HG03139 (cell line): ENCODE data around the gene CDK5RAP2.

ENCODE experiments used
- ATAC-seq: cut with Tn5 transposase; IDR thresholded peaks from one replicate; pipeline ENCODE4 v1.9.1; 2021; ENCODE audit not compliant: unreplicated experiment

CDK5RAP2 gene

GRCh38 chr9:120388003-120388855, 191.7 kb downstream of the CDK5RAP2 start:
- no peak for ATAC-seq

DNA sequence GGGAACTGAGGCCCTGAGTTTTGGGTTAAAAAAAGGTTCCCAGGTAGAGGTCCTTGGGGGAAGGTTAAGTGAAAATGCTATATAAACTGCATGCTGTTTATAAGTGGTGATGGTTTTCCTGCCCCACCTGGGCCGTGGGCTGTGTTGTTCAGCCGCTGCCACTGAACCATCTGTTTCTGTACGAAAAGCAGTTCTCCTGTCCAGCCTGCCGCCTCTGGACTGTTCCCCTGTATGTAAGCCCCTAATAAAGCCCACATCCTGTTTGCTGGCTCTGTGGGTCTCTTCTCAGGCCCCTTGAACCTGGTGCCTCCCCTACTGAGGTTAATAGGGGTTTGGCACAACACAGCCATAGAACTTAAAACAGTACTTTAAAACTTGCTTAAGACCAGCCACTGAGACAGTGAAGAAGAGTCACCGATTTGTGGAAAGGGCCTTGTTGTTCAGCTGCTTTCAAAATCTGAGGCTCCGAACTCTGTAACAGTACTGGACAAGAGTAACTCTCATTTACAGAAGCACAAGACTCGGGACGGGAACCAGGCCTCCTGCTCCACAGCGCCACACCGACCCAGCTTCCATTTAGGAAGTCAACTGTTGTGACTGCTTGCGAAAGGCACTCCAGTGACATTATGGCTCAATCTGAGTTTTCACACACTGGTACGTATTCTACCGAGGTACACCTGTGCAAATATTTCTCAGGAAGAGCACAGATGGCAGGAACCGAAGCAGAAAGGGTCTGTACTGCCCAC, 192.5 kb downstream of the CDK5RAP2 start:
- no peak for ATAC-seq

DNA sequence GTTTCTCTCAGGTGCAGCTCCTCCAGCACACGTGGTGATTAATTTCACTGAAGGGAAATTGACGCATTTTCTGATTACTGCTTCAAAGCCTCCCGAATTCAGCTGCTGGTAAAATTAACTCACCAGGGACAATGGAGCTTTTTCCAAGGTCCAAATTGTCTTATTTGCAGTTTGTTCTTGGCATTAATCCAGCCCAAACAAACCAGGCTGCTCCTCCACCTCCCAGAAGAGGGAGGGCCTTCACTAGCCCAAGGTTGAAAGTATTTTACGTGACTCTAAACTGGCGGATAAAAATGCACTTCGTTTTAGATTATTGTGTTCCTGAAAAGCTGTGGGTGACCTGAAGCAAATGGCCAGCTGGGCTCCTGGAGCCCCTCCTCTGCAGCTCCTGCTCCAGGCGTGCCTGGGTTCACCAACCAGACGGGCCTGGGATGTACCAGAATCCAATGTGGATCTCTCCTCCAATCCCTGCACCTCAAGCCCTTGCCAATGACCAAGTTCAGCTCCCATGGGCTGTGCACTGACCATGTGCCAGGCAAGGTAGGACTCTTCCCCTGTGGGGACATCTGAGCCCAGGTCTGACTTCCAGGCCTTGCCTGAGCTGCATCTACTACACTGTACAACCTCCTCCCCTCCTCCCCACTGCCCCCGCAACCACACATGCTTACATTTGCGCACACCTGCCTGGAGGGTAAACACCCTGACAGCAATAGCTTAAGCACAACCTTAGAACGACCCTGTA, 193.4 kb downstream of the CDK5RAP2 start:
- ATAC-seq = no peak

DNA sequence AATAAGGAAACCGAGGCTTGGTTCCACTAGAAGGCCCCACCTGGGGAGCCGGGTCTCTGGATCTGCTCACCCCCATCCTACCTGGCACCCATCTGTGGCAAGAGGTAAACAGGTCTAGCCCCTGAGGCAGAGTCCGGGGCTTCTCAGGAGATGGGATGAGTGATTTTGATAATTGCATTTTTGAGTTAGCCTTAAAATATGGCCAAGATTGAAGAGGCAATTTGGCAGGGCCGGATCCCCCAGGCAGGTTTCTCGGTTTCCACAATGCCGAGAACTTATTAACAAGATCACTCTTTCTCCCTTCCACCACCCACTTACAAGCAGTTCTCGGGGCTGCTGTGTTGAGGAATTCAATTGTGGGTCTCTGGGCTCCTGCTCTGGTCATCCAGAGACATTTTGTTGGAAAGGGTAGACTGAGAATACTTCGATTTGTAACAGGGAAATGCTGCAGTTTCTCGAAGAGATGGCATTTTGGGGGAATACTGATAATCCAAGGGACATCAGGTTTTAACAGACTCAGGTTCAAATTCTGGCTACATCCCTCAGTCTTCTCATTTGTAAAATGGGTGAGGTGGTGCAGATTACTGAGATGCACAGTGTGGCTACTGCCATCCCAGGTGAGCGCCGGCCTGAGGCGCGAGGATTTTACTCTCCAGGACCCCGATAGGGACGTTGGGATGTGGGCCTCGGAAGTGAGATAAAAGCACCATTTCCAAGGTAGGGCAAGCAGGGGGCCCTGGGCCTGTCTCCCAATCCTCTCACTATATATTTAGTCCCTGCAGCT, 194.2 kb downstream of the CDK5RAP2 start:
- ATAC-seq = no peak

GRCh38 chr9:120384925-120385272, 195.1 kb downstream of the CDK5RAP2 start:
- ATAC-seq = no peak

DNA sequence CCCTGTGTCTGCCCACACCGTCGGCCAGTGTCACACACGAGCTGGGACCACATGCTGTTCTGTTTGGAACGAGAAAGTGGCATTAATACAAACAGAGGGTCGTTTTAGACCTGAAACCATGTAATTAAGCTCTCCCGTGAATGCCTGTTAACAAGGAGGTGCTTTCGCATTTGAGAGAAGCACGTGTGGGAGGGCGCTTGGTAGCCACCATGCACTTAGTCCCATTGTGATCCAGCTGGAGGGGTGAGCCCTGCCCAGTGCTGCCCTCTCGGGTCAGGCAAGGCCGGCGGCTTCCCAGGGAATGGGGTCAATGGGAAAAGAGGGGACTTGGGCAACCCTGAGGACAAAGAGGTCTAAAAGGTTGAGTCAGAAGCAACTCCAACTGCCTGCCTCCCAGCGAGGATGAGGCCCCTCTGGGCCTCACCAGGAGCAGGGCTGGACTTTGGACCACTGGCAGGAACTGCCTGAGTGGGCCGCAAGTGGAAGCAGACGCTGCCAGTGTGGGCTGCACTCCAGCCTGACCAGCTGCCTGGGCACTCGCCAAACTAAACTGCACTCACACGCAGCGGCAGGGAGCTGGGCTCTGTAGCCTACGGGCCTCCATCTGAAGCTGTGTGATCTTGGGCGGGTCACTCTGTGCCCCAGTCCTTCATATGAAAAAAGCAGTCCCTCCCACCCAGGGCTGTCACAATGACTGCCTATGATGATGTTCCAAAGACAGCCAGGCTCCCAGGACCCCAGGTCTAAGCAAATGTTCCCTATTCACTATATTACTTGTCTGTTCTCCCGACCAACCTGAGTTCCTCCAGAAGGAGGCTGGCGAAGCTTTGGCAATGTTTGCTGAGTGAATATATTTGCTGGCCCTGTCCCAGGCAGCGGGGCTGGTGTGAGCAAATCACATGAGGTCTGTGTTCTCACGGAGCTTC, 195.7 kb downstream of the CDK5RAP2 start:
- ATAC-seq = no peak

DNA sequence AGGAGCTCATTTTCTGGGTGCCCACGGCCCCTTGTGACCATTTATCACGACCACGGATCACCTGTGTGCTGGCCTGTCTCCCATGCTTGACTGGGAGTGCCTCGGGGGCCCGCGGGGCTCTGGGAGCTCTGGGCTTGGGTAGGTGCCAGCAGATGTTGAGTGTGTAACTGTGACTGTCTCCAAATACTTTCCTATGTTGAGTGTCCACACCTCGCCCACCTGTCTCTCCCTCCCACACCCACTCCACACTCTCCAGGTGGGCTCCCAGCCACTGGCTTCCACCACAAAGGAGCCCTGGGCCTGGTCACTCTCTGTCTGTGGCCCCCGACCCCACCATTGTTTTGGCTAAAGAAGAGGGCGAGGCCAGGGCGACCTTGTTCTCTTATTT, 196.4 kb downstream of the CDK5RAP2 start:
- ATAC-seq = no peak

GRCh38 chr9:120382453-120382852, 197.5 kb downstream of the CDK5RAP2 start:
- ATAC-seq = no peak

- ATAC-seq = no peak
These were observed 198.1 kb downstream of the CDK5RAP2 start for GRCh38 chr9:120381839-120382238.

DNA sequence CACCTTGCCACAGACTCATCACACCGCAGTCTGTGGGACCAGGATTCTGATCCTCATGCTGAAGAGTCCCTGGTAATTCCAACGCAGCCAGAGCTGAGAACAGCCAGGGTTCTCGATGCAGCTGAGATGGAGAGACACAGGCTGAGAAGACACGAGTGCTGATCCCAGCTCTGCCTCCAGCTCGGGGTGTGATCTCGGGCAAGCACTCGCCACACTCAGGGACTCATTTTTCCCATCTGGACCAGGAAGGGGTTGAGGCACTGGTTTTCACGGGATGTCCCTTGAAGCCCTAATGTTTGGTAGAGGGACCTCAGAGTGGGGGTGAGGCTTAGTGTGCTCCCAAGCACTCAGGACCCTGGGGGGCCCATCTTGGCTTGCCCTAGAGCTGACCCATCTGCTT, 200.4 kb downstream of the CDK5RAP2 start:
- ATAC-seq = no peak

DNA sequence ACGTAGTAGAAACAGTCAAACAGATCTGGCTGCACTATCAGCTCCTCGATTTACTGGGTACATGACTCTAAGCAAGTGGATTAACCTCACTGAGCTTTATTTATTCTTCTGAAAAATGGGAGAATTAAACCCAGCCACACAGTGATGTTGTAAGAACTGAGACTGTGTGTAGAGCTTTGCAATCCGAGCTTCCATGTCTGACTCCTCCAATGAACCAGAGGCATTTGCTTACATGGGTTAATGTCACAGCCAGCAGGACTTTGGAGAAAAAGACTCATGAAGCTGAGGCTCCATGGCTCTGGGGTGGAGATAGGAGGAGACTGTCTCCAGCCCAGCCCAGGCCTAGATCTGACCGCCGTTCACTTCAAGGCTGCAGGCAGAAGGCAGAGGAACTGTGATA, 201.3 kb downstream of the CDK5RAP2 start:
- no peak for ATAC-seq

DNA sequence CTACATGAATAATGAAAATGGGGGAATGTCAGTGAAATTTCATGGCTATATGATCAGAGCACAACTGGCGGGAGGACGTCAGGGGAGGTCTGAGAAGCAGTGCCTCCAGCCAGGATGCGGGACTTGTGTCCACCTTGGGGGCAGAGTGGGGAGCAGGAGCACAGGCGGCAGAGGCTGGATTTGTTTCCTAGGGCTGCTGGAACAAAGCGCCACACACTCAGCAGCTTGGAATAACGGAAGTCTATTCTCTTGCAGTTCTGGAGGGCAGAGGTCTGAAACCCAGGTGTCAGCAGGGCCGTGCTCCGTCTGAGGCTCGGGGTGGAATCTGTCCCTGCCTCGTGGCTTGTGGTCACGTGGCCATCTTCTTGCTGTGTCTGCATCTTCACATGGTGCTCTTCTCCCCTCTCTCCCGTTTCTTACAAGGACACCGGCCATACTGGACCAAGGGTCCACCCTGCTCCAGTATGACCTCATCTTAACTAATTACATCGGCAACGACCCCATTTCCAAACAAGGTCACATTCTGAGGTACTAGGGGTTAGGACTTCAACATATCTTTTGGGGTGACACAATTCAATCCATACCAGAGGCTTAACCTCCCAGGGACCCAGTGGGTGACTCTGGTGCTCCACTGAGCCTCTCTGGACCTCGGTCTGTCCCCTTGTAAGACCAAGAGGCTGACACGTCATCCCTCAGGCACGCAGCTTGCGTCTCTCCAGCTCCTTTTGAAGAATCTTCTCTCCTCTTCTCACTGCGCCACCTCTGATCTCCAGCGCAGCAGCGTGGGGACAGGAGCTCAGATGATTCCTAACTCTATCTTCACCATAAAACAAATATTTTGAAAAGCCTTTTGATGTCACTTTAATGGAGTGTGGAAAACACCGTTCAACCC, 202.5 kb downstream of the CDK5RAP2 start:
- ATAC-seq = no peak

DNA sequence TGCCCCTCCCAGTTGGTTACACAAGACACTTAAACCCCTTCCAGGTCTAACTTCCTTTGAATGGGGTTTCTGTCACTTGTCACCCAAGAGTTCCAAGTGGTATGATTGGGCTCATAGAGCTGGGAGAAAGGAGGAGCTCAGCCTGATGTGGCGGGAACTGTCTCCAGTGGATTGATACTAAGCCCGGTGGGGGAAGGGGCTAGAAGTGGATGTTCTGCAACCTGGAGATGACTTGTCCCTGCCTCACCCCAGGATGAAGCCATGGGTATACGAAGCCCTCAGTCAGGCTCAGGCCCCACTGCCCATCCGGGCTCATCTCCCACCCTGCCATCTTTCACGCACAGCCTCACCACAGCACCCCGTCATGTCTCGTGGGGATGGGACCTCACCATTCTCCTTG, 203.9 kb downstream of the CDK5RAP2 start:
- no peak for ATAC-seq

GRCh38 chr9:120375316-120375715, 204.7 kb downstream of the CDK5RAP2 start:
- no peak for ATAC-seq

DNA sequence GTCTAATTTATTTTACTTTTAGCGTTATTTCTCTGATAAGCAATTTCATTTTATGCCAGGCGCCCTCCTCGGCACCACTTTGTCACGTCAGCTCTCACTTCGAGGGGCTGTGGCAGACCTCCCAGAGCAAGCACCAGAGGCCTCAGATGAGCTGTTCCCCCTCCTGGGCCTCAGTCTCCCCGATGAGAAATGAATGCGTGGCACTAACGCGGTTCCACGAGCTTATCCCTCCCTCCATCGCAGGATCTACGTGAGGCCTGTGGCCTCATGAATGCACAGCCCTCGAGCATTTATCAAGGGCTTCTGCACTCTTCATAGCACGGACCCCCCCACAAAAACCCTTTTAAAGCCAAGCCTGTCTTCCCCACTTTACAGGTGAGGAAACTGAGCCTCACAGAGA, 205.2 kb downstream of the CDK5RAP2 start:
- no peak for ATAC-seq

DNA sequence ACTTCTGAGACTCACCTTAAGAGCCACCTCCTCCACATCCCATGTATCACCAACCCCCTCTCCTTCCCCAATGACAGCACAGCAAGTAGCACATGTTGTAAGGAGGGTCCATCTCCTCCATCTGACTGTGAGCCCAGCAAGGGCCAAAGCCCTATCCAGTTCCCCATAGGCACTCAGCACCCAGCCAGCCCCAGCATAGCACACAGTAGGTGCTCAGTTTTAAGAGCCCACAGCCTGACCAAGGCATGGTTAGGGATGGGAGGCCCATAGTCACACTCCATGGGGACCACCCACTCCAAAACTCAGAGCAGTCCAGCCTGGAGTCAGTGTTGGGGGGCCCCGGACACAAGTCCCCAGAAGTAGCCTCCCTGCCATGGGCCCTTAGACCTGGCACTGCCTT, 205.7 kb downstream of the CDK5RAP2 start:
- ATAC-seq = no peak

DNA sequence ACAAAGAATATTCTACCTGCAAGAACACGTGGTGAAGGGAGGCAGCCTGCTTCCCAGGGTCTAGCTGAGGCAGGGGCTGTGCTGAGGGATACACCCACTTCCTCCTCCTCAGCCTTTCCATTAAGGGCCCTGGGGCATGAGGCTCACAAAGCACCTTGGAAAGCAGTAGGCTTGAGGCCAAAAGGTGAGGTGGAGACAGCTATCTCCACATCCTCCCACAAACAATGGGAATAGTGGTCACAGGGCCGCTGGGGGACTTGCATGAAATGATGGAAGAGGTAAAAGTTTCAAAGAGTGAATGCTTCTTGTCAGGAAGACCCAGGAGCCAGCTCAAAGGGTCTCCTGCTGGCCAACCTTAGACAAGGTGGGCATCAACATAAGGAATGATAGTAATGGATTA, 207.9 kb downstream of the CDK5RAP2 start:
- ATAC-seq = no peak

DNA sequence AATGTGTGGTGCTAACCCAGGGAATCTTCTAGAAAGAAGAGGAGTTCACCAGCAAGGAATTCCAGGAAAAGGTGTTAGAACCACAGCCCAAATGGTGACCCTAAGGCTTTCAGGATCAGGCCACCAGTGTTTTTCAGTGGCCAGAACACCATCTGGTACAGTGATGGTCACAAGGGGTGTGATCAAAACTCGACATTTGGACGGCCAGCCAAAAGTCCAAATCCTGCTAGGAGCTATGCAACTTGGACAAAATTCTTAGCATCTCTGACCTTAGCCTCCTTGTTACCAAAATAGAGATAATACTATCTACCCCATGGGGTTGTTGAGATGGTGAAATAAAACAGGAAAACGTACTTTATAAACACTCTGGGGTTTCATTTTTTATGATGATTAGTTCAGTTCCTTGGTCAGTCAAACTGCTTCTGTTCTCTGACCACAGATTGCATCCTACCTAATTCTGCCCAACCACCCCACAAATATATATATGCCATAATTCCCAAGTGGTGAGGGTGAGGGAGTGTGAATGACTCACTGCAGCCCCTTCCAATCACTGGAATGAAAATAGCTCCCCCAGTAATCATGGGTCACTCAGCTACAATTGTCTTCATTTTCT, 210.3 kb downstream of the CDK5RAP2 start:
- ATAC-seq = no peak

DNA sequence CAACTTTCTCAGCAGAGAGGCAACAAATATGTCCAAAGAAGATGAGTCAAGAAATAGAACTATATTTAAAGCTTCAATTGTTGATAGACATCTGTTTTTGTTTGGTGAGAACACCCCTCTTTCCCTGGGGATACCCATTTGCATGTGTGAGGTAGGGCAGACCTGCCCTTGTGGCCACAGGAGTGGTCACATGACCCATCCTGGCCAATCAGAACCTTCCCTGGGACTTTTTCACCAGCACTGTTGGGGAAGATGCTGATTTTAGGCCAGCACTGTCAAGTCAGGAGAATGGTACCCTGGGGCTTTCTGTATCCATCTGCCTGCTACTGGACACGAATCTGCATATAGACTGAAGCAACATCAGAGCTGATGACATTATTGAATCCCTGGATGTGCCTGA, 211.2 kb downstream of the CDK5RAP2 start:
- no peak for ATAC-seq
